Loucy (cell line): ENCODE measurements around the gene GINS1.

Source experiments
- H2AFZ ChIP-seq: fragments of 200-600 bp; sonication (generic); 2 replicates; pipeline ENCODE4 v1.6.0; 2016; ENCODE audit warnings: antibody characterized with exemption, mild to moderate bottlenecking, low read length, moderate library complexity
- H3F3A ChIP-seq: fragments of 200-600 bp; 2 replicates; pipeline ENCODE4 v1.6.0; 2016; ENCODE audit warnings: antibody characterized with exemption, low read depth, mild to moderate bottlenecking
- H3K27me3 ChIP-seq: fragments of 200-600 bp; sonication (generic); 2 replicates; pipeline ENCODE4 v1.6.1; 2014; ENCODE audit warnings: low read length, mild to moderate bottlenecking; ENCODE audit not compliant: insufficient read depth, poor library complexity, severe bottlenecking
- H3K36me3 ChIP-seq: fragments of 200-600 bp; sonication (generic); 2 replicates; pipeline ENCODE4 v1.6.1; 2016; ENCODE audit warnings: low read length; ENCODE audit not compliant: insufficient read depth
- H3K4me1 ChIP-seq: fragments of 200-600 bp; sonication (generic); 2 replicates; pipeline ENCODE4 v1.5.1; 2014; ENCODE audit warnings: low read length, mild to moderate bottlenecking; ENCODE audit not compliant: insufficient read depth, poor library complexity, severe bottlenecking
- H3K4me2 ChIP-seq: fragments of 200-600 bp; sonication (generic); 2 replicates; pipeline ENCODE4 v1.6.0; 2014; ENCODE audit warnings: antibody characterized with exemption, low read length, low read depth, mild to moderate bottlenecking; ENCODE audit not compliant: poor library complexity, severe bottlenecking
- H3K4me3 ChIP-seq: fragments of 200-600 bp; sonication (generic); 2 replicates; pipeline ENCODE4 v1.5.1; 2014; ENCODE audit warnings: low read length, mild to moderate bottlenecking, mixed read lengths; ENCODE audit not compliant: poor library complexity, severe bottlenecking
- H3K79me2 ChIP-seq: fragments of 200-600 bp; sonication (generic); 2 replicates; pipeline ENCODE4 v1.6.1; 2014; ENCODE audit warnings: low read length; ENCODE audit not compliant: insufficient read depth
- H3K9ac ChIP-seq: fragments of 200-600 bp; sonication (generic); 2 replicates; pipeline ENCODE4 v1.6.0; 2014; ENCODE audit warnings: mild to moderate bottlenecking, low read depth, low read length, moderate library complexity; ENCODE audit not compliant: poor library complexity, severe bottlenecking
- H3K9me2 ChIP-seq: fragments of 200-600 bp; sonication (generic); replicated peaks from 2 replicates; pipeline ENCODE4 v1.6.1; 2016; ENCODE audit warnings: low read depth, low read length, mixed read lengths
- H3K9me3 ChIP-seq: fragments of 200-600 bp; sonication (generic); 2 replicates; pipeline ENCODE4 v1.6.1; 2014; ENCODE audit warnings: mild to moderate bottlenecking, antibody characterized with exemption, low read length, low read depth; ENCODE audit not compliant: insufficient read depth
- H4K20me1 ChIP-seq: fragments of 200-600 bp; sonication (generic); 2 replicates; pipeline ENCODE4 v1.6.0; 2014; ENCODE audit warnings: antibody characterized with exemption, low read length, mild to moderate bottlenecking; ENCODE audit not compliant: insufficient read depth, poor library complexity, severe bottlenecking
- EZH2phosphoT487 ChIP-seq: fragments of 200-600 bp; IDR thresholded peaks from 2 replicates; pipeline ENCODE4 v1.6.1; 2018; ENCODE audit warnings: antibody characterized with exemption, mild to moderate bottlenecking, moderate library complexity, borderline replicate concordance
- TF ChIP-seq, protein P1 (sequence below): fragments of 200-600 bp; sonication (generic); conservative IDR thresholded peaks from 2 replicates; pipeline ENCODE4 v1.5.1; 2014; ENCODE audit warnings: mild to moderate bottlenecking, antibody characterized with exemption, low read length

The GINS1 gene

DNA sequence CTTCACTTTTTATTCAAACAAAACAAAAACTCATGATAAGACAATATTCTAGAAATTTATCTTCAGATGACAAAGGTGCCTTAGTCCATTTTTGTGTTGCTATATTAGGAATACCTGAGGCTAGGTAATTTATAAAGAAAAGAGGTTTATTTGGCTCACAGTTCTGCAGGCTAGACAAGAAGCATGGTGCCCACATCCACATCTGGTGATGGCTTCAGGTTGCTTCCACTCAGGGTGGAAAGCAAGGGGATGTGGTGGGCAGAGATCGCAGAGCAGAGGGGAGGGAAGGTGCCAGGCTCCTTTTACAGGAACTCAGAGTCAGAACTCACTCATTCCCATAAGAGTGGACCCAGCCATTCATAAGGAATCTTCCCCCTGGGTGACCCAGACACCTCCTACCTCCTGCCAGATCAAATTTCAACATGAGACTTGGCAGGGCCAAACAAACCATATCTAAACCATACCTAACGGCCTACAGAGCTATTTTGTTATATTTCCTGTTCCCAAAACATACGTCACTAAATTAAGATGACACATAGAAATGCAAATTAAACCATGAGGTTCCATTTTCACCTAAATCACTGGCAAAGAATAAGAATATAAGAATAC is 43.2 kb upstream of the GINS1 start:
- Histone ChIP-seq H3K9me3 (no peaks in the 10 kb centered on the region), H3K36me3 (no peaks in the 10 kb centered on the region), H3F3A (no peaks in the 10 kb centered on the region), H3K79me2 (peaks cover 29% of the 10 kb centered on the region; the same call in 1 of the 2 replicates), H4K20me1 (no peaks in the 10 kb centered on the region), H3K9ac (no peak overlapping the region), H3K4me3 (no peak overlapping the region), H3K4me2 (no peak overlapping the region), H3K9me2 (no peaks in the 10 kb centered on the region), H3K27me3 (no peaks in the 10 kb centered on the region), H3K4me1 (peaks cover 11% of the 10 kb centered on the region), H2AFZ (no peak overlapping the region)
- no peak for TF ChIP-seq EZH2phosphoT487
- TF ChIP-seq, protein P1, sequence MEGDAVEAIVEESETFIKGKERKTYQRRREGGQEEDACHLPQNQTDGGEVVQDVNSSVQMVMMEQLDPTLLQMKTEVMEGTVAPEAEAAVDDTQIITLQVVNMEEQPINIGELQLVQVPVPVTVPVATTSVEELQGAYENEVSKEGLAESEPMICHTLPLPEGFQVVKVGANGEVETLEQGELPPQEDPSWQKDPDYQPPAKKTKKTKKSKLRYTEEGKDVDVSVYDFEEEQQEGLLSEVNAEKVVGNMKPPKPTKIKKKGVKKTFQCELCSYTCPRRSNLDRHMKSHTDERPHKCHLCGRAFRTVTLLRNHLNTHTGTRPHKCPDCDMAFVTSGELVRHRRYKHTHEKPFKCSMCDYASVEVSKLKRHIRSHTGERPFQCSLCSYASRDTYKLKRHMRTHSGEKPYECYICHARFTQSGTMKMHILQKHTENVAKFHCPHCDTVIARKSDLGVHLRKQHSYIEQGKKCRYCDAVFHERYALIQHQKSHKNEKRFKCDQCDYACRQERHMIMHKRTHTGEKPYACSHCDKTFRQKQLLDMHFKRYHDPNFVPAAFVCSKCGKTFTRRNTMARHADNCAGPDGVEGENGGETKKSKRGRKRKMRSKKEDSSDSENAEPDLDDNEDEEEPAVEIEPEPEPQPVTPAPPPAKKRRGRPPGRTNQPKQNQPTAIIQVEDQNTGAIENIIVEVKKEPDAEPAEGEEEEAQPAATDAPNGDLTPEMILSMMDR: no peak

- Histone ChIP-seq H3K36me3 (no peaks in the 10 kb centered on the region), H3K4me1 (peaks cover 11% of the 10 kb centered on the region), H3K9ac (no peak overlapping the region), H3K9me2 (no peaks in the 10 kb centered on the region), H4K20me1 (no peaks in the 10 kb centered on the region), H3F3A (no peaks in the 10 kb centered on the region), H3K27me3 (no peaks in the 10 kb centered on the region), H3K9me3 (no peaks in the 10 kb centered on the region), H2AFZ (no peak overlapping the region), H3K79me2 (peaks cover 37% of the 10 kb centered on the region; the same call in 1 of the 2 replicates), H3K4me2 (no peak overlapping the region), H3K4me3 (no peak overlapping the region)
- TF ChIP-seq EZH2phosphoT487: no peak
- TF ChIP-seq, protein P1: no peak
These were observed 42.4 kb upstream of the GINS1 start for GRCh38 chr20:25364879-25365699.

- Histone ChIP-seq H3K4me2 (no peak overlapping the region), H3F3A (no peaks in the 10 kb centered on the region), H3K79me2 (peaks cover 65% of the 10 kb centered on the region; the same call in 1 of the 2 replicates), H3K27me3 (no peaks in the 10 kb centered on the region), H3K9me3 (no peaks in the 10 kb centered on the region), H3K9me2 (no peaks in the 10 kb centered on the region), H3K4me1 (no peaks in the 10 kb centered on the region), H3K9ac (no peak overlapping the region), H3K4me3 (no peak overlapping the region), H3K36me3 (no peaks in the 10 kb centered on the region), H2AFZ (no peak overlapping the region), H4K20me1 (no peaks in the 10 kb centered on the region)
- TF ChIP-seq EZH2phosphoT487: no peak
- TF ChIP-seq, protein P1: no peak
These were observed 38.9 kb upstream of the GINS1 start for GRCh38 chr20:25368526-25368925.
